Subcutaneous adipose tissue (tissue), 4 donors: ENCODE results near the gene NAA60. TPM values are rescaled to one million over a fixed set of nuclear protein-coding genes. Genes with fewer than 3 reads are reported as not detected.

Source experiments
- CTCF ChIP-seq: fragments of 450-650 bp; IDR thresholded peaks from one replicate; pipeline ENCODE4 v1.5.1; 2016; ENCODE audit warnings: low read depth, mild to moderate bottlenecking, control low read depth, antibody characterized with exemption, moderate library complexity
- total RNA-seq, 4 donors: library from RNA; depleted of rRNA; stranded (reverse); fragments of >200 nt; gene quantifications; one replicate each; pipeline ENCODE4 v1.1.0, GENCODE V29; 2016

NAA60 gene
- total RNA-seq, 4 donors from 2014 or later, result 17.6 to 43.0 (median 20.8) TPM

GRCh38 chr16:3472878-3473595 is 29.6 kb downstream of the NAA60 start:
- TF ChIP-seq CTCF, result no peak

DNA sequence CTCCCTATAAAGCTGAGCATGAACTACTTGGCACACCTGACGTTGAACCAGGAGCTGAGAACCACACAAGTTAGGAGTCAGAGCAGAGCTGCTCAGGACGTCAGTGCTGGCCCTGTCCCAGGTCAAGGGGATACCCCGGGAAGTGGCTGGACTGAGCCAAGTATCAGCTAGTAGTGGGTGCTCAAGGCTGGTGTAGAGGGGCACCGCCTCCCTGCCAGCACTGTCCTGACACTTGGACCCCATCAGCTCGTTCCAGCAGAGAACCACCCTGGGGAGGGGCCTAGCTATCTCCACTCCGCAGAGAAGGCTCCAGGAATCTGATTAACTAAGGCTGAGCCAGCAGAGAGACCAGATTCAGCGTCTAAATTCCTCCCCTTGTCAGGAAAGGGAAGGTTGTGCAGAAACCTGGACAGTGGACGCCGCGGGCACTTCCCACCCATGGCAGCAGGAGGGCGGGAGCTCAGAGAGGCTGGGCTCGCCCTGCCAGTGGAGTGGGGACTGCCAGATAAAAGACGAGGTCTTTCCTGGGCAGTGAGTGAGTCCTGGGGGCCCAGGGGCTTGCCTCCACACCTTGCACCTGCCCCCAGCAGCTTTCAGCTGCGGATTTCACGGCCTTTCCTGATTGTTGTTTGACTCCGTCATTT is 30.8 kb downstream of the NAA60 start:
- TF ChIP-seq CTCF, result no peak

DNA sequence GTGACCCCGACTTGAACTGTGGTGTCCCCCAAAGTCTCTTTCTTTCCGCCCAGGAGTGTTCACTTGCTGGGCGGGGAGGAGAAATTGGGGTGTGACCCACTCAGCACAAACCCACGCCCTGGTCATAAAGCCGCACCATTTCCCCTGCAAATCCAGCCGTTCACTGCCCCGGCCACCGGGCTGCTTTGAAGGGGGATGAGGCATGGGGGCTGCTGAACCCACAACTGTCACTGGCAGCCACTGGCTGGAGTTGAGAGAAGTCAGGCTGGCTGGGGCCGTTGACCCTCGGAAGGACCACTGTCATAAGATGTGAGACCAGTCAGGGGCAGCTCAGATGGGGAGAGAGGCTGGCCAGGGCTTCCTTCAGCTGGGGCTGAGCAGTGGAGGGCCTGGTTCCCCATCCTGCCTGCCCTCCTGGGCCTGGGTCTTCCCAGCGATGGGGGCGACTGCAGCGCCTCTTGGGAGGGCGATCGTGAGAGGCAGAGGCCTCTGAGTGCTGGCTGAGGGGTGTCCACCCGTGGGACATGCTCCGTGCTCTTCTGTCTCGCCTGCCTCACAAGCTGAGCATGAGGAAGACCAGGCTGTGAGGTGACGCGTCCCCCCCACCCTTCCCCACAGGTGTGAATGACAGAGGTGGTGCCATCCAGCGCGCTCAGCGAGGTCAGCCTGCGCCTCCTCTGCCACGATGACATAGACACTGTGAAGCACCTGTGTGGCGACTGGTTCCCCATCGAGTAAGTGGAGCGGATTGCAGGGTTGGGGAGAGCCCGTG is 32.3 kb downstream of the NAA60 start:
- TF ChIP-seq CTCF, result no peak

DNA sequence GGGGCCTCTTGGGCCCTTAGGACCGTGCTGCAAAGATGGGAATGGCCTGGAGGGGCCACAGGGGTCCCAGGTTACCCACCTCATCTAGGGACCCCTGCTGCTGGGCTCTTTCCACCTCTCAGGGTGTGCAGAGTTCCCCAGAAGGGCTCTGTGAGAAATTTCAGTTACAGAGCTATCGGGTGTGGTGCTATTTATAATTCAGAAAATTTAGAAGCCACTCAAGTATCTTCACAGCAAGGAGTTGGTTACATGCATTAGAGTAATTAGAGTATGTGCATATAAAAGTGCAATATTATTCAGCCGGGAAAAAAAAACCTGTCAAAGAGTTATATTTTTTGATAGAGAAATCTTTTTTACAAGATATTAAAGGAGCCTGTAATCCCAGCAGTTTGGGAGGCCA is 32.9 kb downstream of the NAA60 start:
- TF ChIP-seq CTCF, result no peak

GRCh38 chr16:3478242-3478925 is 34.9 kb downstream of the NAA60 start:
- no peak for TF ChIP-seq CTCF

DNA sequence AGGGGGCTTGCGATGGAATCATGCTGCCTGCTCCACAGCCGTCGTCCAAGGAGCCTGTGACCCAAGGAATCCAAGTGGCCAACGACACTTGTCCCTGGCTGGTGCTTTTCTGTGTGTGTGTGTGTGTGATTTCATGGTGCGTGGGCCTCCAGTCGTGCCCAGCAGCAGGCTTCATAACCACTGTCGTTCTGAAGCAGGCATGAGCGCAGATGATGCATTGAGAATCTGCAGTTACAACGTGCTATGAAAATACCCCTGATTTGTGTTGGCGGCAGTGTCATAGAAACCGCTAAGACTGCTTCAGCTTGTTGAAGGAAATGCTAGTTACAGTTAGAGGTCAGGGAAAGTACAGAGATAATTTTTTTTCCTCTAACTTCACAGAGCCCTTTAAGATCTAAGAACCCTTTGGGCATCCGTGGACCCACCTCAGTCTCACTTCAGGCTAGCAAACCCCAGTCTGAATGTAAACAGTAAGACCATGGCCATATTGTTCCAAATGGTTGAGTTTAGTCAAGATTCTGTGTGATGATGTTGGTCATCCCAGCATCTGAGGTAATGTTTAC is 36.3 kb downstream of the NAA60 start:
- no peak for TF ChIP-seq CTCF
